Bronchial epithelial cell (primary cell): ENCODE data around the gene BCKDK. TPM values are rescaled to one million over a fixed set of nuclear protein-coding genes. Genes with fewer than 3 reads are reported as not detected.
"Not testable (repeated sequence)": the region's sequence is repeated elsewhere in the genome, so short reads cannot be mapped to it uniquely, and the experiment has no call there.

Experiments used
- DNase-seq: peaks from one replicate; pipeline ENCODE4 v3.0.0-alpha.2; 2010; ENCODE audit warnings: low read depth
- FAIRE-seq: peaks from 2 replicates; lab custom pipeline; 2011; peaks lifted over from hg19 to GRCh38; lab: Jason Lieb, UNC
- H3K27me3 ChIP-seq: 2 replicates; pipeline ENCODE4 v1.5.1; 2011; ENCODE audit warnings: low read length; ENCODE audit not compliant: control insufficient read depth, insufficient read depth
- H3K36me3 ChIP-seq: 2 replicates; pipeline ENCODE4 v1.5.1; 2011; ENCODE audit warnings: low read length; ENCODE audit not compliant: control insufficient read depth, insufficient read depth
- H3K4me3 ChIP-seq: 2 replicates; pipeline ENCODE4 v1.5.1; 2011; ENCODE audit warnings: mild to moderate bottlenecking, low read depth, low read length, control low read depth
- CTCF ChIP-seq: IDR thresholded peaks from 2 replicates; pipeline ENCODE4 v1.5.1; 2011; ENCODE audit warnings: mild to moderate bottlenecking, moderate library complexity, low read length, control low read depth, inconsistent platforms; ENCODE audit not compliant: insufficient read depth, severe bottlenecking
- total RNA-seq: library from RNA; depleted of rRNA; stranded (reverse); fragments of >200 nt; gene quantifications from 2 replicates; pipeline ENCODE4 v1.2.1, GENCODE V29; 2014

The BCKDK gene
- total RNA-seq, 1 donor from 2014 or later, result 7.9 TPM

- no peak for FAIRE-seq
- no peak for TF ChIP-seq CTCF
- peak; percentile 58 for DNase-seq
- no peaks in the 10 kb centered on the region for H3K36me3 ChIP-seq
- H3K4me3 ChIP-seq, result no peak overlapping the region
- H3K27me3 ChIP-seq, result no peaks in the 10 kb centered on the region
Observed at GRCh38 chr16:31099860-31100638, 8.1 kb upstream of the BCKDK start.

- FAIRE-seq, H3K36me3 ChIP-seq, H3K4me3 ChIP-seq, DNase-seq, H3K27me3 ChIP-seq: not testable (repeated sequence)
Observed at GRCh38 chr16:31100876-31101641, 7.1 kb upstream of the BCKDK start.

- peaks cover 12% of the 10 kb centered on the region for H3K36me3 ChIP-seq
- no peak for FAIRE-seq
- DNase-seq, result no peak
Observed at GRCh38 chr16:31105677-31106213, 2.4 kb upstream of the BCKDK start.

GRCh38 chr16:31106509-31107464 lies 1.4 kb upstream of the BCKDK start:
- no peaks in the 10 kb centered on the region for H3K27me3 ChIP-seq
- FAIRE-seq (no peak), DNase-seq (no peak)
- peaks cover 16% of the 10 kb centered on the region for H3K36me3 ChIP-seq
- no peak for TF ChIP-seq CTCF
- no peak overlapping the region for H3K4me3 ChIP-seq

More at GRCh38 chr16:31105677-31106213, 2.4 kb upstream of the BCKDK start:
- H3K27me3 ChIP-seq, result no peaks in the 10 kb centered on the region
- peak; percentile 77 for TF ChIP-seq CTCF
- no peak overlapping the region for H3K4me3 ChIP-seq

GRCh38 chr16:31107465-31107867 lies 720 bp upstream of the BCKDK start:
- peaks cover 16% of the 10 kb centered on the region for H3K36me3 ChIP-seq
- no peak overlapping the region for H3K4me3 ChIP-seq
- H3K27me3 ChIP-seq, result no peaks in the 10 kb centered on the region
- DNase-seq (no peak), FAIRE-seq (no peak)
- TF ChIP-seq CTCF, result no peak
